SK-N-SH treated with all-trans-retinoic acid at 6 μM for 48 hours (cell line): ENCODE data around the gene LCNL1.

Experiments
- ATAC-seq: fragments of 200-7000 bp; cut with Tn5 transposase; 3 replicates; pipeline ENCODE4 v1.9.1; 2020; ENCODE audit warnings: mild to moderate bottlenecking, moderate library complexity
- BACH2 ChIP-seq: fragments of 250-450 bp; sonication (Bioruptor Pico); IDR thresholded peaks from 2 replicates; pipeline ENCODE4 v1.9.0; 2021; ENCODE audit warnings: mild to moderate bottlenecking, borderline replicate concordance
- CSDC2 ChIP-seq: fragments of 250-450 bp; sonication (Bioruptor Pico); IDR thresholded peaks from 2 replicates; pipeline ENCODE4 v1.5.0; 2020; ENCODE audit warnings: mild to moderate bottlenecking, moderate library complexity
- ESRRG ChIP-seq: fragments of 250-450 bp; sonication (Bioruptor Pico); IDR thresholded peaks from 2 replicates; pipeline ENCODE4 v1.6.1; 2021; ENCODE audit warnings: mild to moderate bottlenecking
- GLIS3 ChIP-seq: fragments of 250-450 bp; sonication (Bioruptor Pico); IDR thresholded peaks from 2 replicates; pipeline ENCODE4 v1.5.0; 2020; ENCODE audit warnings: mild to moderate bottlenecking, moderate library complexity
- PPARA ChIP-seq: fragments of 250-450 bp; sonication (Bioruptor Pico); IDR thresholded peaks from 2 replicates; pipeline ENCODE4 v1.5.0; 2020; ENCODE audit warnings: mild to moderate bottlenecking, borderline replicate concordance
- RARB ChIP-seq: fragments of 250-450 bp; sonication (Bioruptor Pico); IDR thresholded peaks from 2 replicates; pipeline ENCODE4 v1.8.0; 2021; ENCODE audit warnings: mild to moderate bottlenecking, moderate library complexity
- SNAI2 ChIP-seq: fragments of 250-450 bp; sonication (Bioruptor Pico); IDR thresholded peaks from 2 replicates; pipeline ENCODE4 v1.5.0; 2020; ENCODE audit warnings: mild to moderate bottlenecking, moderate library complexity
- TCF4 ChIP-seq: fragments of 250-450 bp; sonication (Bioruptor Pico); IDR thresholded peaks from 2 replicates; pipeline ENCODE4 v1.8.0; 2021; ENCODE audit warnings: mild to moderate bottlenecking, moderate library complexity, borderline replicate concordance
- TOX ChIP-seq: fragments of 250-450 bp; sonication (Bioruptor Pico); IDR thresholded peaks from 2 replicates; pipeline ENCODE4 v1.8.0; 2021; ENCODE audit warnings: mild to moderate bottlenecking, moderate library complexity, borderline replicate concordance
- ZC3H10 ChIP-seq: fragments of 250-450 bp; sonication (Bioruptor Pico); IDR thresholded peaks from 2 replicates; pipeline ENCODE4 v1.5.1; 2021; ENCODE audit warnings: mild to moderate bottlenecking, moderate library complexity
- ZFP3 ChIP-seq: fragments of 250-450 bp; sonication (Bioruptor Pico); IDR thresholded peaks from 2 replicates; pipeline ENCODE4 v1.5.0; 2020; ENCODE audit warnings: mild to moderate bottlenecking, moderate library complexity
- ZFP30 ChIP-seq: fragments of 450-650 bp; formaldehyde crosslinking; IDR thresholded peaks from 2 replicates; pipeline ENCODE4 v1.5.0; 2022; ENCODE audit warnings: mild to moderate bottlenecking, moderate library complexity
- ZNF565 ChIP-seq: fragments of 450-650 bp; formaldehyde crosslinking; conservative IDR thresholded peaks from 2 replicates; pipeline ENCODE4 v1.5.0; 2020; ENCODE audit warnings: low read depth, mild to moderate bottlenecking, moderate library complexity
- ZNF8 ChIP-seq: fragments of 450-650 bp; formaldehyde crosslinking; IDR thresholded peaks from 2 replicates; pipeline ENCODE4 v1.5.0; 2020; ENCODE audit warnings: mild to moderate bottlenecking, moderate library complexity
- TF ChIP-seq, protein P1 (sequence below): fragments of 250-450 bp; sonication (Bioruptor Pico); IDR thresholded peaks from 2 replicates; pipeline ENCODE4 v1.5.0; 2020; ENCODE audit warnings: mild to moderate bottlenecking, moderate library complexity
- TF ChIP-seq, protein P2 (sequence below): fragments of 250-450 bp; sonication (Bioruptor Pico); IDR thresholded peaks from 2 replicates; pipeline ENCODE4 v1.5.1; 2020; ENCODE audit warnings: low read depth, mild to moderate bottlenecking, moderate library complexity
- TF ChIP-seq, protein P3 (sequence below): fragments of 250-450 bp; sonication (Bioruptor Pico); IDR thresholded peaks from 2 replicates; pipeline ENCODE4 v1.8.0; 2021; ENCODE audit warnings: low read depth, mild to moderate bottlenecking, moderate library complexity, borderline replicate concordance
- TF ChIP-seq, protein P4 (sequence below): fragments of 250-450 bp; sonication (Bioruptor Pico); IDR thresholded peaks from 2 replicates; pipeline ENCODE4 v1.5.1; 2021; ENCODE audit warnings: mild to moderate bottlenecking, moderate library complexity
- TF ChIP-seq, protein P5 (sequence below): fragments of 250-450 bp; sonication (Bioruptor Pico); IDR thresholded peaks from 2 replicates; pipeline ENCODE4 v1.8.0; 2020; ENCODE audit warnings: mild to moderate bottlenecking, moderate library complexity, borderline replicate concordance

Gene LCNL1

DNA sequence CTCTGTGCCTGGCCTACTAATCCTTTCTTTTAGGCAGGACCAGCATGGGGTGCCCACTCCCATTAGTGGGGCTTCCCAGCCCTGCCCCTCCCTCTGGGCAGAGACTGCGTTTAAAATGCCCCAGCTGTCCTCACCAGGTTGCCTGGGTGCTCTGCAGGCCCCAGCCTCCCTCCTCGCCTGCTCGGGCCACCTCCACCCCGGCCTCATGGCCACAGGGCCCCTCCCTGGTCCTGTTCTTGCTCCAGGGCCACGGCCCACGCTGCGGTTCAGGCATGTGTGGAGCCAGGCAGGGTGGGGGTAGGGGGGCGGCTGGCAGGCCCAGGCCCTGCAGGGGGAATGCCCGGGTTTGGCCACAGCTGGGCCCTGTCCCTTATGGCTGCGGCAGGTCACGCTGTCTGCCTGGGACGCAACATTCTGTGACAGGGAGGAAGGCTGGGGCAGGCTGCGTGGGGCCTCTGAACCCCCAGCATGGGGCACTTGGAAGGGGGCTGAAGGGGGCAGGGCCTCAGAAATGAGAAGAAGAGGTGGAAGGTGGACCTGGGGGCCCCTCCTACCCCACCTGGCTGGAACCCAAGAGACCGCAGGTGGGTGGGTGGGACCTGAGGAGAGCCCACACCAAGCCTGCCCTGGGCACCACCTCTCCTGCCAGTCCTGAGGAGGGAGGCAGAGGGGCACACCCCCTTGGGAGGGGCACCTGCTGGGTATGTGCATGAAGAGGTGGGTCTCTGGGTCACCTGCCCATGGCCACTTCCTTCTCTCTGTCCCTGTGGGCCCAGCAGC lies 31.1 kb upstream of the LCNL1 start, which contains the start of gene LCN12 (continued):
- no peak for TF ChIP-seq ZNF565
- TF ChIP-seq, protein P1, sequence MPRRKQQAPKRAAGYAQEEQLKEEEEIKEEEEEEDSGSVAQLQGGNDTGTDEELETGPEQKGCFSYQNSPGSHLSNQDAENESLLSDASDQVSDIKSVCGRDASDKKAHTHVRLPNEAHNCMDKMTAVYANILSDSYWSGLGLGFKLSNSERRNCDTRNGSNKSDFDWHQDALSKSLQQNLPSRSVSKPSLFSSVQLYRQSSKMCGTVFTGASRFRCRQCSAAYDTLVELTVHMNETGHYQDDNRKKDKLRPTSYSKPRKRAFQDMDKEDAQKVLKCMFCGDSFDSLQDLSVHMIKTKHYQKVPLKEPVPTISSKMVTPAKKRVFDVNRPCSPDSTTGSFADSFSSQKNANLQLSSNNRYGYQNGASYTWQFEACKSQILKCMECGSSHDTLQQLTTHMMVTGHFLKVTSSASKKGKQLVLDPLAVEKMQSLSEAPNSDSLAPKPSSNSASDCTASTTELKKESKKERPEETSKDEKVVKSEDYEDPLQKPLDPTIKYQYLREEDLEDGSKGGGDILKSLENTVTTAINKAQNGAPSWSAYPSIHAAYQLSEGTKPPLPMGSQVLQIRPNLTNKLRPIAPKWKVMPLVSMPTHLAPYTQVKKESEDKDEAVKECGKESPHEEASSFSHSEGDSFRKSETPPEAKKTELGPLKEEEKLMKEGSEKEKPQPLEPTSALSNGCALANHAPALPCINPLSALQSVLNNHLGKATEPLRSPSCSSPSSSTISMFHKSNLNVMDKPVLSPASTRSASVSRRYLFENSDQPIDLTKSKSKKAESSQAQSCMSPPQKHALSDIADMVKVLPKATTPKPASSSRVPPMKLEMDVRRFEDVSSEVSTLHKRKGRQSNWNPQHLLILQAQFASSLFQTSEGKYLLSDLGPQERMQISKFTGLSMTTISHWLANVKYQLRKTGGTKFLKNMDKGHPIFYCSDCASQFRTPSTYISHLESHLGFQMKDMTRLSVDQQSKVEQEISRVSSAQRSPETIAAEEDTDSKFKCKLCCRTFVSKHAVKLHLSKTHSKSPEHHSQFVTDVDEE: no peak
- TF ChIP-seq PPARA (CRISPR knock-in tag): no peak
- TF ChIP-seq ESRRG (CRISPR knock-in tag): no peak
- TF ChIP-seq ZC3H10 (CRISPR knock-in tag): no peak
- no peak for TF ChIP-seq GLIS3 (CRISPR knock-in tag)

DNA sequence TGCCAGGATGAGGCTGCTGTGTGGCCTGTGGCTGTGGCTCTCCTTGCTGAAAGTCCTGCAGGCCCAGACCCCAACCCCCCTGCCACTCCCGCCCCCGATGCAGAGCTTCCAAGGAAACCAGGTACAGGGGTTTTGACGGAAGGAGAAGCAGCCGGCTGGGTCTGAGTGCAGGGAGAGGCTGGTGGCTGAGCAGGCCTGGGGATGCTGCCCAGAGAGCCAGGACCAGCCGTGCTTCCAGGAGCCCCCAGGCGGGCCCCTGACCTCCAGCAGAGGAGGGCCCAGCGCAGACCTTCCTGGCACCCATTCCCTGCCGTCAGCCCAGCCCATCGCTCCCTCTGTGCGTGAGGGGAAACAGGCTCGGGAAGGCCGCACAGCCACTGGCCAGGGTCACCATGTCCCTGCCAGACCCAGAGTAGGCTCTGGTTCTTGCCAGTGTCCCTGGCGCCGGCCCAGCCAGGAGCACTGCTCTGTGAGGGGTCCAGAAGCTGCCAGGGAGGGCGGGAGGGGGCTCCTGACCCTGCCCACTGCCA lies 30.4 kb upstream of the LCNL1 start:
- TF ChIP-seq, protein P2, sequence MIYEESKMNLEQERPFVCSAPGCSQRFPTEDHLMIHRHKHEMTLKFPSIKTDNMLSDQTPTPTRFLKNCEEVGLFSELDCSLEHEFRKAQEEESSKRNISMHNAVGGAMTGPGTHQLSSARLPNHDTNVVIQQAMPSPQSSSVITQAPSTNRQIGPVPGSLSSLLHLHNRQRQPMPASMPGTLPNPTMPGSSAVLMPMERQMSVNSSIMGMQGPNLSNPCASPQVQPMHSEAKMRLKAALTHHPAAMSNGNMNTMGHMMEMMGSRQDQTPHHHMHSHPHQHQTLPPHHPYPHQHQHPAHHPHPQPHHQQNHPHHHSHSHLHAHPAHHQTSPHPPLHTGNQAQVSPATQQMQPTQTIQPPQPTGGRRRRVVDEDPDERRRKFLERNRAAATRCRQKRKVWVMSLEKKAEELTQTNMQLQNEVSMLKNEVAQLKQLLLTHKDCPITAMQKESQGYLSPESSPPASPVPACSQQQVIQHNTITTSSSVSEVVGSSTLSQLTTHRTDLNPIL (CRISPR knock-in tag): no peak
- no peak for ATAC-seq

DNA sequence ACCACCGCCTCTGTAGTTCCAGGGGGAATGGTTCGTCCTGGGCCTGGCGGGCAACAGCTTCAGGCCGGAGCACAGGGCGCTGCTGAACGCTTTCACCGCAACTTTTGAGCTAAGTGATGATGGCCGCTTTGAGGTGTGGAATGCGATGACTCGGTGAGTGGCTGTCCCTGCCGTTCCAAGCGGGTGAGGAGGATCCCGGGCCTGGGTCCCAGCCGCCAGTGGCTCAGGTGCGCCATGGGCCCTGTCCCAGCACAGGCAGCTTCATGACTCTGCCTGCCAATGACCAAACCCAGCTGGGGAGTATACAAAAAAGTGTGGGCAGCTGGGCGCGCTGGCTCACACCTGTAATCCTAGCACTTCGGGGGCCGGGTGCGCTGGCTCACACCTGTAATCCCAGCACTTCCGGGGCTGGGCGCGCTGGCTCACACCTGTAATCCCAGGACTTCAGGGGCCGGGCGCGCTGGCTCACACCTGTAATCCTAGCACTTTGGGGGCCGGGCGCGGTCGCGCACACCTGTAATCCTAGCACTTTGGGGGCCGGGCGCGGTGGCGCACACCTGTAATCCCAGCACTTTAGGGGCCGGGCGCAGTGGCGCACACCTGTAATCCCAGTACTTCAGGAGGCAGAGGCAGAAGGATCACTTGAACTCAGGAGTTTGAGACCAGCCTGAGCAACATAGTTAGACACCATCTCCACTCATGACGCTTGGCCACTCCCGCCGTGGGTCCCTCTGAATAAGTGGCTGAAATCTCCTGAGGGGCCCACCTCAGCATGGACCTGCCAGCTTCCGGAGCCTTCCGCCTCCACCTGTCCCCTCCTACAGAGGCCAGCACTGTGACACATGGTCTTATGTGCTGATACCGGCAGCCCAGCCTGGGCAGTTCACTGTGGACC lies 29.7 kb upstream of the LCNL1 start:
- no peak for TF ChIP-seq ZNF565
- TF ChIP-seq CSDC2 (CRISPR knock-in tag): no peak
- no peak for TF ChIP-seq BACH2 (CRISPR knock-in tag)
- TF ChIP-seq, protein P3, sequence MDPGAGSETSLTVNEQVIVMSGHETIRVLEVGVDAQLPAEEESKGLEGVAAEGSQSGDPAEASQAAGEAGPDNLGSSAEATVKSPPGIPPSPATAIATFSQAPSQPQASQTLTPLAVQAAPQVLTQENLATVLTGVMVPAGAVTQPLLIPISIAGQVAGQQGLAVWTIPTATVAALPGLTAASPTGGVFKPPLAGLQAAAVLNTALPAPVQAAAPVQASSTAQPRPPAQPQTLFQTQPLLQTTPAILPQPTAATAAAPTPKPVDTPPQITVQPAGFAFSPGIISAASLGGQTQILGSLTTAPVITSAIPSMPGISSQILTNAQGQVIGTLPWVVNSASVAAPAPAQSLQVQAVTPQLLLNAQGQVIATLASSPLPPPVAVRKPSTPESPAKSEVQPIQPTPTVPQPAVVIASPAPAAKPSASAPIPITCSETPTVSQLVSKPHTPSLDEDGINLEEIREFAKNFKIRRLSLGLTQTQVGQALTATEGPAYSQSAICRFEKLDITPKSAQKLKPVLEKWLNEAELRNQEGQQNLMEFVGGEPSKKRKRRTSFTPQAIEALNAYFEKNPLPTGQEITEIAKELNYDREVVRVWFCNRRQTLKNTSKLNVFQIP (CRISPR knock-in tag): no peak
- no peak for TF ChIP-seq ZFP30 (CRISPR knock-in tag)
- TF ChIP-seq, protein P2 (CRISPR knock-in tag): no peak
- TF ChIP-seq SNAI2 (CRISPR knock-in tag): no peak
- no peak for TF ChIP-seq TOX (CRISPR knock-in tag)
- no peak for TF ChIP-seq ESRRG (CRISPR knock-in tag)
- TF ChIP-seq, protein P4, sequence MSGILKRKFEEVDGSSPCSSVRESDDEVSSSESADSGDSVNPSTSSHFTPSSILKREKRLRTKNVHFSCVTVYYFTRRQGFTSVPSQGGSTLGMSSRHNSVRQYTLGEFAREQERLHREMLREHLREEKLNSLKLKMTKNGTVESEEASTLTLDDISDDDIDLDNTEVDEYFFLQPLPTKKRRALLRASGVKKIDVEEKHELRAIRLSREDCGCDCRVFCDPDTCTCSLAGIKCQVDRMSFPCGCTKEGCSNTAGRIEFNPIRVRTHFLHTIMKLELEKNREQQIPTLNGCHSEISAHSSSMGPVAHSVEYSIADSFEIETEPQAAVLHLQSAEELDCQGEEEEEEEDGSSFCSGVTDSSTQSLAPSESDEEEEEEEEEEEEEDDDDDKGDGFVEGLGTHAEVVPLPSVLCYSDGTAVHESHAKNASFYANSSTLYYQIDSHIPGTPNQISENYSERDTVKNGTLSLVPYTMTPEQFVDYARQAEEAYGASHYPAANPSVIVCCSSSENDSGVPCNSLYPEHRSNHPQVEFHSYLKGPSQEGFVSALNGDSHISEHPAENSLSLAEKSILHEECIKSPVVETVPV: no peak
- no peak for TF ChIP-seq PPARA (CRISPR knock-in tag)
- no peak for TF ChIP-seq GLIS3 (CRISPR knock-in tag)
- TF ChIP-seq, protein P5, sequence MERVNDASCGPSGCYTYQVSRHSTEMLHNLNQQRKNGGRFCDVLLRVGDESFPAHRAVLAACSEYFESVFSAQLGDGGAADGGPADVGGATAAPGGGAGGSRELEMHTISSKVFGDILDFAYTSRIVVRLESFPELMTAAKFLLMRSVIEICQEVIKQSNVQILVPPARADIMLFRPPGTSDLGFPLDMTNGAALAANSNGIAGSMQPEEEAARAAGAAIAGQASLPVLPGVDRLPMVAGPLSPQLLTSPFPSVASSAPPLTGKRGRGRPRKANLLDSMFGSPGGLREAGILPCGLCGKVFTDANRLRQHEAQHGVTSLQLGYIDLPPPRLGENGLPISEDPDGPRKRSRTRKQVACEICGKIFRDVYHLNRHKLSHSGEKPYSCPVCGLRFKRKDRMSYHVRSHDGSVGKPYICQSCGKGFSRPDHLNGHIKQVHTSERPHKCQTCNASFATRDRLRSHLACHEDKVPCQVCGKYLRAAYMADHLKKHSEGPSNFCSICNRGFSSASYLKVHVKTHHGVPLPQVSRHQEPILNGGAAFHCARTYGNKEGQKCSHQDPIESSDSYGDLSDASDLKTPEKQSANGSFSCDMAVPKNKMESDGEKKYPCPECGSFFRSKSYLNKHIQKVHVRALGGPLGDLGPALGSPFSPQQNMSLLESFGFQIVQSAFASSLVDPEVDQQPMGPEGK (CRISPR knock-in tag): no peak
- no peak for TF ChIP-seq TCF4 (CRISPR knock-in tag)
- TF ChIP-seq ZNF8 (CRISPR knock-in tag): no peak
- no peak for TF ChIP-seq ZFP3 (CRISPR knock-in tag)
- TF ChIP-seq ZC3H10 (CRISPR knock-in tag): no peak
- no peak for TF ChIP-seq RARB (CRISPR knock-in tag)
- no peak for ATAC-seq
